Skeletal muscle tissue (tissue), 4 donors: ENCODE measurements around the gene ACOD1. TPM values are rescaled to one million over a fixed set of nuclear protein-coding genes. Genes with fewer than 3 reads are reported as not detected.

ENCODE experiments used
- H3K27ac ChIP-seq: one replicate; pipeline ENCODE4 v1.7.0; 2013; ENCODE audit warnings: mild to moderate bottlenecking, low read depth, low read length, inconsistent platforms
- H3K27me3 ChIP-seq, 3 donors: one replicate each; pipeline ENCODE4 v1.7.0; 2013; ENCODE audit warnings: low read length in 3 of 3; ENCODE audit not compliant: control insufficient read depth in 3 of 3, insufficient read depth in 3 of 3
- H3K36me3 ChIP-seq, 3 donors: one replicate each; pipeline ENCODE4 v1.7.0; 2013; ENCODE audit warnings: low read length in 3 of 3; ENCODE audit not compliant: control insufficient read depth in 3 of 3, insufficient read depth in 3 of 3
- H3K4me1 ChIP-seq, 3 donors: one replicate each; pipeline ENCODE4 v1.7.0; 2013; ENCODE audit warnings: low read length in 3 of 3, mild to moderate bottlenecking in 3 of 3; ENCODE audit not compliant: control insufficient read depth in 3 of 3, insufficient read depth in 3 of 3
- H3K4me3 ChIP-seq, 3 donors: one replicate each; pipeline ENCODE4 v1.7.0; 2013; ENCODE audit warnings: low read length in 3 of 3
- H3K9ac ChIP-seq, 3 donors: one replicate each; pipeline ENCODE4 v1.7.0; 2013; ENCODE audit warnings: low read length in 3 of 3, mild to moderate bottlenecking in 3 of 3, moderate library complexity in 2 of 3, low read depth in 1 of 3
- H3K9me3 ChIP-seq, 3 donors: one replicate each; pipeline ENCODE4 v1.7.0; 2013; ENCODE audit warnings: low read length in 3 of 3; ENCODE audit not compliant: control insufficient read depth in 3 of 3
- total RNA-seq: library from RNA; depleted of rRNA; stranded (reverse); fragments of >200 nt; gene quantifications from one replicate; pipeline ENCODE4 v1.2.3, GENCODE V29; 2014
- donor health status: Osteomylitis.

The ACOD1 gene
- total RNA-seq, 1 donor from 2014 or later, result not detected

- Histone ChIP-seq H3K4me3 (no peak overlapping the region), H3K27ac (no peak overlapping the region), H3K4me1 (no peaks in the 10 kb centered on the region), H3K36me3 (no peaks in the 10 kb centered on the region), H3K27me3 (no peaks in the 10 kb centered on the region), H3K9me3 (no peaks in the 10 kb centered on the region), H3K9ac (no peak overlapping the region)
Measured at GRCh38 chr13:76927955-76928354, 20.4 kb upstream of the ACOD1 start.

GRCh38 chr13:76928456-76928855, 19.9 kb upstream of the ACOD1 start:
- Histone ChIP-seq H3K9ac (no peak overlapping the region), H3K9me3 (no peaks in the 10 kb centered on the region), H3K4me1 (no peaks in the 10 kb centered on the region), H3K27ac (no peak overlapping the region), H3K36me3 (no peaks in the 10 kb centered on the region), H3K27me3 (no peaks in the 10 kb centered on the region), H3K4me3 (no peak overlapping the region)

- Histone ChIP-seq H3K27me3 (no peaks in the 10 kb centered on the region), H3K27ac (no peak overlapping the region), H3K9ac (no peak overlapping the region), H3K9me3 (no peaks in the 10 kb centered on the region), H3K4me3 (no peak overlapping the region), H3K36me3 (no peaks in the 10 kb centered on the region), H3K4me1 (no peaks in the 10 kb centered on the region)
Measured at GRCh38 chr13:76929320-76929719, 19.0 kb upstream of the ACOD1 start.

GRCh38 chr13:76929851-76930374, 18.4 kb upstream of the ACOD1 start:
- Histone ChIP-seq H3K27ac (no peak overlapping the region), H3K9ac (no peak overlapping the region), H3K36me3 (no peaks in the 10 kb centered on the region), H3K4me3 (no peak overlapping the region), H3K4me1 (no peaks in the 10 kb centered on the region), H3K27me3 (no peaks in the 10 kb centered on the region), H3K9me3 (no peaks in the 10 kb centered on the region)

- Histone ChIP-seq H3K4me1 (no peaks in the 10 kb centered on the region), H3K9ac (no peak overlapping the region), H3K27ac (no peak overlapping the region), H3K4me3 (no peak overlapping the region), H3K36me3 (no peaks in the 10 kb centered on the region), H3K27me3 (no peaks in the 10 kb centered on the region), H3K9me3 (no peaks in the 10 kb centered on the region)
Measured at GRCh38 chr13:76932076-76932475, 16.2 kb upstream of the ACOD1 start.

- H3K27ac ChIP-seq, result no peak overlapping the region
- no peak overlapping the region for H3K4me3 ChIP-seq
- no peaks in the 10 kb centered on the region for H3K9me3 ChIP-seq
- H3K36me3 ChIP-seq, result no peaks in the 10 kb centered on the region
- no peaks in the 10 kb centered on the region for H3K4me1 ChIP-seq
- no peaks in the 10 kb centered on the region for H3K27me3 ChIP-seq
- no peak overlapping the region for H3K9ac ChIP-seq
Measured at GRCh38 chr13:76934671-76935070, 13.6 kb upstream of the ACOD1 start.

- no peaks in the 10 kb centered on the region for H3K9me3 ChIP-seq
- no peaks in the 10 kb centered on the region for H3K27me3 ChIP-seq
- no peak overlapping the region for H3K9ac ChIP-seq
- H3K27ac ChIP-seq, result no peak overlapping the region
- H3K4me1 ChIP-seq, result no peaks in the 10 kb centered on the region
- H3K36me3 ChIP-seq, result no peaks in the 10 kb centered on the region
- H3K4me3 ChIP-seq, result no peak overlapping the region
Measured at GRCh38 chr13:76936763-76937162, 11.5 kb upstream of the ACOD1 start.

- no peaks in the 10 kb centered on the region for H3K36me3 ChIP-seq
- no peaks in the 10 kb centered on the region for H3K27me3 ChIP-seq
- H3K4me3 ChIP-seq, result no peak overlapping the region
- H3K9me3 ChIP-seq, result no peaks in the 10 kb centered on the region
- no peak overlapping the region for H3K9ac ChIP-seq
- H3K4me1 ChIP-seq, result no peaks in the 10 kb centered on the region
- H3K27ac ChIP-seq, result no peak overlapping the region
Measured at GRCh38 chr13:76937281-76937820, 11.0 kb upstream of the ACOD1 start.

- H3K4me1 ChIP-seq, result no peaks in the 10 kb centered on the region
- no peaks in the 10 kb centered on the region for H3K9me3 ChIP-seq
- no peak overlapping the region for H3K27ac ChIP-seq
- no peaks in the 10 kb centered on the region for H3K36me3 ChIP-seq
- H3K27me3 ChIP-seq, result no peaks in the 10 kb centered on the region
- no peak overlapping the region for H3K9ac ChIP-seq
- H3K4me3 ChIP-seq, result no peak overlapping the region
Measured at GRCh38 chr13:76939215-76939614, 9.1 kb upstream of the ACOD1 start.

GRCh38 chr13:76942363-76942762, 5.9 kb upstream of the ACOD1 start:
- Histone ChIP-seq H3K9me3 (no peaks in the 10 kb centered on the region), H3K27ac (no peak overlapping the region), H3K4me3 (no peak overlapping the region), H3K27me3 (no peaks in the 10 kb centered on the region), H3K4me1 (no peaks in the 10 kb centered on the region), H3K9ac (no peak overlapping the region), H3K36me3 (no peaks in the 10 kb centered on the region)
